ENCODE data around the gene OR4C3. TPM values are rescaled to one million over a fixed set of nuclear protein-coding genes. Genes with fewer than 3 reads are reported as not detected.
"Not testable (repeated sequence)": the region's sequence is repeated elsewhere in the genome, so short reads cannot be mapped to it uniquely, and the experiment has no call there.

The OR4C3 gene
- total RNA-seq, 4 donors from 2014 or later = not detected

DNA sequence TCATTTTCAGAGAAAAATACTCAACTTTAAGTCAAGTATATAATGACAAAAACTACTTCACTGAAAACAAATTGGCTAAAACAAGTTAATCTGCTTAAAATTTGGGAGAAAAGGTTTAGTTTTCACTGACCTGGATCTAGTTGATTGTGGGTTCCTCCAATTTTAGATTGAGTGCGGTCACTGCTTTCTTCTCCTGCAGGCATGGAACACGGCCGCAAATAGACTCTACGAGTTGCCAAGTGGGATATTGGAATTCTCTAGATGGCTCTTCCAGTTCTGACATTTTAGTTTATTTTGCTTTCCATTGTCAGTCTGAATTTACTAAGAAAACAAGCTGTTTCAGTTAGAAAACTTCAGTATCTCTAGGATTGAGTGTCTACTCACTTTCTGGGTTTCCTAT, 29.3 kb downstream of the OR4C3 start:
- no peak overlapping the region for H3K27ac ChIP-seq
- no peaks in the 10 kb centered on the region for H3K36me3 ChIP-seq
- no peaks in the 10 kb centered on the region for H3K4me1 ChIP-seq
- H3K27me3 ChIP-seq = no peaks in the 10 kb centered on the region
- no peak overlapping the region for H3K4me3 ChIP-seq
- peaks cover 0 to 5% (median 0%) of the 10 kb centered on the region in 4 donors for H3K9me3 ChIP-seq
- no peak for DNase-seq
- no peak for TF ChIP-seq POLR2A (IDR thresholded peaks at IDR 0.05)
- TF ChIP-seq, protein P1, sequence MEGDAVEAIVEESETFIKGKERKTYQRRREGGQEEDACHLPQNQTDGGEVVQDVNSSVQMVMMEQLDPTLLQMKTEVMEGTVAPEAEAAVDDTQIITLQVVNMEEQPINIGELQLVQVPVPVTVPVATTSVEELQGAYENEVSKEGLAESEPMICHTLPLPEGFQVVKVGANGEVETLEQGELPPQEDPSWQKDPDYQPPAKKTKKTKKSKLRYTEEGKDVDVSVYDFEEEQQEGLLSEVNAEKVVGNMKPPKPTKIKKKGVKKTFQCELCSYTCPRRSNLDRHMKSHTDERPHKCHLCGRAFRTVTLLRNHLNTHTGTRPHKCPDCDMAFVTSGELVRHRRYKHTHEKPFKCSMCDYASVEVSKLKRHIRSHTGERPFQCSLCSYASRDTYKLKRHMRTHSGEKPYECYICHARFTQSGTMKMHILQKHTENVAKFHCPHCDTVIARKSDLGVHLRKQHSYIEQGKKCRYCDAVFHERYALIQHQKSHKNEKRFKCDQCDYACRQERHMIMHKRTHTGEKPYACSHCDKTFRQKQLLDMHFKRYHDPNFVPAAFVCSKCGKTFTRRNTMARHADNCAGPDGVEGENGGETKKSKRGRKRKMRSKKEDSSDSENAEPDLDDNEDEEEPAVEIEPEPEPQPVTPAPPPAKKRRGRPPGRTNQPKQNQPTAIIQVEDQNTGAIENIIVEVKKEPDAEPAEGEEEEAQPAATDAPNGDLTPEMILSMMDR (IDR thresholded peaks at IDR 0.05) = no peak

- H3K27ac ChIP-seq = no peak overlapping the region
- DNase-seq = no peak
- no peak for TF ChIP-seq POLR2A (IDR thresholded peaks at IDR 0.05)
- TF ChIP-seq, protein P1 (IDR thresholded peaks at IDR 0.05) = no peak
Observed at GRCh38 chr11:48354677-48355076, 30.0 kb downstream of the OR4C3 start.

GRCh38 chr11:48361289-48361688, 36.6 kb downstream of the OR4C3 start:
- H3K27ac ChIP-seq, H3K4me1 ChIP-seq, H3K9me3 ChIP-seq, DNase-seq, H3K36me3 ChIP-seq, H3K4me3 ChIP-seq, H3K27me3 ChIP-seq: not testable (repeated sequence)

More at GRCh38 chr11:48354677-48355076, 30.0 kb downstream of the OR4C3 start:
- Histone ChIP-seq H3K4me1 (no peaks in the 10 kb centered on the region), H3K4me3 (no peak overlapping the region), H3K9me3 (peaks cover 0 to 5% (median 0%) of the 10 kb centered on the region in 4 donors), H3K27me3 (no peaks in the 10 kb centered on the region), H3K36me3 (no peaks in the 10 kb centered on the region)

- TF ChIP-seq, protein P1 (IDR thresholded peaks at IDR 0.05) = no peak
- no peak for TF ChIP-seq POLR2A (IDR thresholded peaks at IDR 0.05)
- H3K4me3 ChIP-seq = no peak within 1 kb of the TSS
- no peak within 1 kb of the TSS for H3K27ac ChIP-seq
Observed at GRCh38 chr11:48366365-48366764, 41.6 kb downstream of the OR4C3 start, which contains the start of gene OR4C5. Gene OR4C5, minus strand, starts transcription at chr11:48366465. Its CDS starts 0 bp downstream, at chr11:48366465.

More at GRCh38 chr11:48366365-48366764, 41.6 kb downstream of the OR4C3 start, which contains the start of gene OR4C5:
- Histone ChIP-seq H3K36me3 (no peaks in the 10 kb centered on the region), H3K27me3 (no peaks in the 10 kb centered on the region), H3K4me1 (no peaks in the 10 kb centered on the region), H3K9me3 (no peaks in the 10 kb centered on the region)
- no peak for DNase-seq

Other genes with a start within 250 kb of the OR4C3 start
- gene OR4B1, start 108.1 kb upstream of the OR4C3 start, total RNA-seq = not detected
- not detected for gene OR4X2, start 79.8 kb upstream of the OR4C3 start, total RNA-seq
- not detected for gene OR4X1, start 61.1 kb upstream of the OR4C3 start, total RNA-seq
- not detected for gene OR4S1, start 18.7 kb upstream of the OR4C3 start, total RNA-seq
- gene OR4C5, start 41.5 kb downstream of the OR4C3 start, total RNA-seq = not detected
- not detected for gene OR4A47, start 163.9 kb downstream of the OR4C3 start, total RNA-seq